Thyroid gland (tissue), 4 donors: Measurements from ENCODE around the gene PANK1.

ENCODE experiments used
- POLR2A ChIP-seq, 2 donors: fragments of 450-650 bp; IDR thresholded peaks; one replicate each; pipeline ENCODE4 v1.6.1; 2017; ENCODE audit warnings: antibody characterized with exemption in 2 of 2, mild to moderate bottlenecking in 2 of 2, moderate library complexity in 1 of 2
- TF ChIP-seq, protein P1 (sequence below), 6 experiments: fragments of 200-600 bp in 3 of 6; fragments of 450-650 bp in 3 of 6; sonication (generic) in 3 of 6; IDR thresholded peaks; one replicate each; pipeline ENCODE4 v1.5.1; 2016 to 2019; ENCODE audit warnings: antibody characterized with exemption in 6 of 6, mild to moderate bottlenecking in 2 of 6, inconsistent platforms in 1 of 6, moderate library complexity in 1 of 6

DNA sequence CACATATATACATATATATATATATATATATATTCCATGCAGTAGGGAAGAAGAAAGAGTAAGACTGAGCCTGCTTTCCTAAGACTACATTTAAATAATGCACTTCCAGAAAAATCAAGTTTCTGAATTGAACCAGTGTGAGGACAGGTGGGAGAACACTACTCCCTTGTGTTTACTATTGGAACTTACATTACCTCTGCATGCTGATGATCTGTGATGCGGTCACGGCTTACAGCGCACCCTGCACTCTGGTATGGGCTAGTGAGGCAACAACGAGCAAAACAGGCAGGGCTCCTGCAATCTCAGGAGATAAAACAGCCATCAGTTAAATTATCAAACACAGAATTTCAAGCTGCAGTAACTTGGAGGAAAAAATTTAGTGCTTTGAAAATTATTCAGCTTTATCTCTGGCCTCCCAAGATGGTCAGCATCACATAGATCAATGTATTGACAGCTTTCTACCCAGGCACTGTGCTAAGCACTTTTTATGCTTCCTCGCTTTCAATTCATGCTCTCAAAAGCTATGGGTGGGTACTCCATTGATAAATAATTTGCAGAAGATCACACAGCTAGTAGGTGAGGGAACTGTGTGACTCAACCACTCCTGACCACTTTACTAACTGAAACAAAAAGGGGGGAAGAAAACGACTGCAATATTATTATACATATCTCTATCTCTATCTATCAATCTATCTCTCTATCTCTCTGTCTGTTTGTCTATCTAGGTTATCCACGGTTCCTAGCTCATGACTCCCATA is 89.2 kb downstream of the PANK1 start:
- TF ChIP-seq, protein P1, sequence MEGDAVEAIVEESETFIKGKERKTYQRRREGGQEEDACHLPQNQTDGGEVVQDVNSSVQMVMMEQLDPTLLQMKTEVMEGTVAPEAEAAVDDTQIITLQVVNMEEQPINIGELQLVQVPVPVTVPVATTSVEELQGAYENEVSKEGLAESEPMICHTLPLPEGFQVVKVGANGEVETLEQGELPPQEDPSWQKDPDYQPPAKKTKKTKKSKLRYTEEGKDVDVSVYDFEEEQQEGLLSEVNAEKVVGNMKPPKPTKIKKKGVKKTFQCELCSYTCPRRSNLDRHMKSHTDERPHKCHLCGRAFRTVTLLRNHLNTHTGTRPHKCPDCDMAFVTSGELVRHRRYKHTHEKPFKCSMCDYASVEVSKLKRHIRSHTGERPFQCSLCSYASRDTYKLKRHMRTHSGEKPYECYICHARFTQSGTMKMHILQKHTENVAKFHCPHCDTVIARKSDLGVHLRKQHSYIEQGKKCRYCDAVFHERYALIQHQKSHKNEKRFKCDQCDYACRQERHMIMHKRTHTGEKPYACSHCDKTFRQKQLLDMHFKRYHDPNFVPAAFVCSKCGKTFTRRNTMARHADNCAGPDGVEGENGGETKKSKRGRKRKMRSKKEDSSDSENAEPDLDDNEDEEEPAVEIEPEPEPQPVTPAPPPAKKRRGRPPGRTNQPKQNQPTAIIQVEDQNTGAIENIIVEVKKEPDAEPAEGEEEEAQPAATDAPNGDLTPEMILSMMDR (IDR thresholded peaks at IDR 0.05) = peak in 4 of 6 experiments; percentile 10 to 43 (median 33)
- no peak for TF ChIP-seq POLR2A (IDR thresholded peaks at IDR 0.05)
